Measurements from ENCODE around the gene IGFBPL1.

The IGFBPL1 gene

DNA sequence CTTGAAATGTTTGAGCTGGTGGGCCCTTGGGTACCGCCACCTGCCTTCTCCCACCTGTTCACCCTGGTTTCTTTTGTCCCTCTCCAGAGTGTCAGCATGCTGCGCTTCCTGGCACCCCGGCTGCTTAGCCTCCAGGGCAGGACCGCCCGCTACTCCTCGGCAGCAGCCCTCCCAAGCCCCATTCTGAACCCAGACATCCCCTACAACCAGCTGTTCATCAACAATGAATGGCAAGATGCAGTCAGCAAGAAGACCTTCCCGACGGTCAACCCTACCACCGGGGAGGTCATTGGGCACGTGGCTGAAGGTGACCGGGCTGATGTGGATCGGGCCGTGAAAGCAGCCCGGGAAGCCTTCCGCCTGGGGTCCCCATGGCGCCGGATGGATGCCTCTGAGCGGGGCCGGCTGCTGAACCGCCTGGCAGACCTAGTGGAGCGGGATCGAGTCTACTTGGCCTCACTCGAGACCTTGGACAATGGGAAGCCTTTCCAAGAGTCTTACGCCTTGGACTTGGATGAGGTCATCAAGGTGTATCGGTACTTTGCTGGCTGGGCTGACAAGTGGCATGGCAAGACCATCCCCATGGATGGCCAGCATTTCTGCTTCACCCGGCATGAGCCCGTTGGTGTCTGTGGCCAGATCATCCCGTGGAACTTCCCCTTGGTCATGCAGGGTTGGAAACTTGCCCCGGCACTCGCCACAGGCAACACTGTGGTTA lies 28.4 kb downstream of the IGFBPL1 start:
- TF ChIP-seq, protein P1, sequence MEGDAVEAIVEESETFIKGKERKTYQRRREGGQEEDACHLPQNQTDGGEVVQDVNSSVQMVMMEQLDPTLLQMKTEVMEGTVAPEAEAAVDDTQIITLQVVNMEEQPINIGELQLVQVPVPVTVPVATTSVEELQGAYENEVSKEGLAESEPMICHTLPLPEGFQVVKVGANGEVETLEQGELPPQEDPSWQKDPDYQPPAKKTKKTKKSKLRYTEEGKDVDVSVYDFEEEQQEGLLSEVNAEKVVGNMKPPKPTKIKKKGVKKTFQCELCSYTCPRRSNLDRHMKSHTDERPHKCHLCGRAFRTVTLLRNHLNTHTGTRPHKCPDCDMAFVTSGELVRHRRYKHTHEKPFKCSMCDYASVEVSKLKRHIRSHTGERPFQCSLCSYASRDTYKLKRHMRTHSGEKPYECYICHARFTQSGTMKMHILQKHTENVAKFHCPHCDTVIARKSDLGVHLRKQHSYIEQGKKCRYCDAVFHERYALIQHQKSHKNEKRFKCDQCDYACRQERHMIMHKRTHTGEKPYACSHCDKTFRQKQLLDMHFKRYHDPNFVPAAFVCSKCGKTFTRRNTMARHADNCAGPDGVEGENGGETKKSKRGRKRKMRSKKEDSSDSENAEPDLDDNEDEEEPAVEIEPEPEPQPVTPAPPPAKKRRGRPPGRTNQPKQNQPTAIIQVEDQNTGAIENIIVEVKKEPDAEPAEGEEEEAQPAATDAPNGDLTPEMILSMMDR (IDR thresholded peaks at IDR 0.05; ENCODE audit: insufficient read depth, missing control alignments): no peak
- no peak for FAIRE-seq
- no peak for DNase-seq (ENCODE audit: insufficient read length, low spot score)

DNA sequence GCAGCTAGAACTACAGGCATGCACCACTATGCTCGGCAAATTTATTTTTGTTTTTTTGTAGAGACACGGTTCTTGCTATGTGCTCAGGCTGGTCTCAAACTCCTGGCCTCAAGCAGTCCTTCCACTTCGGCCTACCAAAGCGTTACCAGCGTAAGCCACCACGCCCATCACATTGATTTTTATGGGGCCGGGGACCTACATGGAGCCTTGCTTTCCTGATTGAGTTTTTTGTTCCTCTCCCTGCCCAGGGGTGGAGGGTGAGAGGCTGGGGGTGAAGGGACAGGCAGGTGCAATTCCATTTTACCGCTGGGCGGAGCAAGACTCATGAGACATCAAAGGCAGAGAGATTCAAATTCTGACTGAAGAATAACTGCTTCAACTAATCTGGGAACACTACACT lies 29.8 kb downstream of the IGFBPL1 start:
- FAIRE-seq: no peak

DNA sequence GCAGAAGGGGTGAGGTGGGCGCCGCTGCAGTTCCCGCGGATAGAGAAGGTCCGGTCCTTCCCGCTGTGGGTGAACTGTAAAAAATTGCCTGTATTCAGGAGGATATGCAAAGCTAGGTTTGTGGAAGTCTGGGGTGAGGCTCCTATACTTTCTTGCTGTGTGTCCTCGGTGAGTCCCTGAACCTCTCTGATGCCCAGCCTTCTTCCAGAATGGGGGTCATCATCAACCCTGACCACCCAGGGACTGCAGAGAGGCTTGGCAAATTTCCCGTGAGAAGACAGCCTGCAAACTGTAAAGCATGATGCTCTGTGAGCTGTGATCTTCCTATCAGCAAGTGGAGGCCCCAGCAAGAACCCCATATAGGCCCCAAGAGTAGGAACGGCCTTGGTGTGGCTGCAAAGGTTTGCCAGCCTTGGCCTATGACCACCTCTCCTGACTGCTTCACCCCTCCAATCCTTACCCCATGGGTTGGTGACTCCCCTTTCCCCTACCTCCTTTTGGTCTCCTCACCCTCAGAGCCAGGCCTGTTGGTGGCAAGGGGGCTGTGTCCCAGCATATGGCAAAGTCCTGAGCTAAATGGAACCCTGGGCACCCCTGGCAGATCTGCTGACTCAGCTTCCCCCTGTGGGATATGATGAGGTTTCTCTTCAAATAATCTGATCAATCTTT lies 31.0 kb downstream of the IGFBPL1 start:
- TF ChIP-seq, protein P1 (IDR thresholded peaks at IDR 0.05; ENCODE audit: insufficient read depth, missing control alignments): no peak
- DNase-seq (ENCODE audit: insufficient read length, low spot score): no peak
- FAIRE-seq: no peak

More for the DNA sequence above, 29.8 kb downstream of the IGFBPL1 start:
- DNase-seq (ENCODE audit: insufficient read length, low spot score): no peak
- TF ChIP-seq, protein P1 (IDR thresholded peaks at IDR 0.05; ENCODE audit: insufficient read depth, missing control alignments): no peak

DNA sequence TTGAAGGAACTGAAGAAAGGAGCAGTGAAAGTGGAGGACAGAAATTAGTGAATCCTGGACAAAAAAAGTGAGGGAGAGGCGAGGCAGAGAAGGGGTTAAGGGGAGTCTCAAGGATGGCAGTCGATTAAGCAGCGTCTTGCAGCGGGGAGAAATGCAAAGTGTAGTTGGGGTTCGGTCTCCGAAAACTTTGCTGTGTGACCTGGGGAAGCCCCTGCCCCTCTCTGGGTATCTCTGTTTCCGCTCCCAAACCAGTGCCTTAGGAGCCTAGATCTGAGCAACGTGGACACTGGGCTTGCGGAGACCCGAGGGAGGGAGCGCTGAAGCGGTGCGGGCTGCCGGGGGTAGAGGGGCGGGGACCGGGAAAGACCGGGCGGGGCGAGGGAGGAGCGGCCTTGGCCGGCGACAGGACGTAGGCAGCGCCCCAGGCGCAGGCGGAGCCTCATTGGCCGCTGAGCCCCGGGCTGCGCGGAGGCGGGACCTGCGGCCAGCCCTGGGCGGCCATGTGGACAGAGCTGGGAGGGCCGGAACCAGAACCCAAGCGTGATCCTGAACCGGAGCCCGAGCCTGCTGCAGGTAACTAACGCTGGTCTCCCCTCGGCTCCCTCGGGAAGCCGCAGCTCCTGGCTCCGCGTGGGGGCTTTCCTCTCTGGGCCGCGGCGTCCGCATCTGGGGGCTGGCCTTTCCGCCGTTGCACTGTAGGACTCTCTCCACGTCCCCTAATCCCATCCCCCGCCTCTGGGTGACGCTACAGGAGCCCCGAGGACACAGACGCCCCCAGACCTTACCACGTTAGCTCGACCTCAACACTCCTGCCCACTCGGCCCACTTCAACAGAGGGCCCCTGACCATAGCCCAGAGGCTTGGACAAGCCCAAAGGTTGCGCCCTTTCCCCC lies 31.8 kb downstream of the IGFBPL1 start, which contains the start of gene ALDH1B1:
ALDH1B1 (plus strand) TSS at position 468 of the 893 bp plus-strand sequence. CDS start 3,047 bp downstream, outside the sequence.
- TF ChIP-seq, protein P1 (IDR thresholded peaks at IDR 0.05; ENCODE audit: insufficient read depth, missing control alignments): no peak
- FAIRE-seq (no peak), DNase-seq (ENCODE audit: insufficient read length, low spot score) (peak; percentile 94)

DNA sequence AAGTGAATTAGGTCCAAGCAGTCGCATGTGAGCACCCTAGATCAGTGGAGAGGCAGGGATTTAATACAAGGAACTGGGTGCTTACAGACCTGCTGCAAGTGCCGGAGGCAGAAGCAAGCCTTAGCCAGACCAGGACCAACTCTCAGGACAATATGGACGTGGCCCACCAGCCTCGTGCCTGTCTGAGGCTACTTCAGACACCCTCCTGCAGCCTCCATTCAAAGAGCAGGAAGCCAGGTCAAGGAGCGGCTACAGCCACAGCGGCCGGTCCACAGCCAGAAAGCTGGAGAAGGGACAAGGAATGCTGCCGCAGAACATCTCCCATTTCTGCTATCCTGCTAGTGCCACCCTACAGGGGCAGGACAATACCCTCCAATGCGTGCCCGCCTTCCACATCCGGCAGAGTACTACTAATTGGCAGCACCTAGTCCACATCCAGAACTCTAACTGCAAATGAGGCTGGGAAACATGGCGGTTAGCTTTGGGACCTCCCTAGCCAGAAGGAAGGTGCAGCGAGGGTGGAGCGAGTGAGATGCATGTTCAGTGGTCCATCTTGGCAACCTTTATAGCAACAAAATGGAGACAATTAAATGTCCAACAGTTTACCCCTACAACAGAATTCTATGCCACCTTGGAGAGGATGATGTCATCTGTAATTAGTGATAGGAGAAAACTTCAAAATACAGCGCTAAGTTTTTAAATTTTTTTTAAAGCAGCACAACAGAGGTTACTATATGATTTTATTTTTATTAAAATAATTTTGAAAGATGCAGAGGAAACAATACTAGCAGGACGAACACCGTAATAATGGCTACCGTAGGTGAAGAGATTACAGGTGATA lies 32.8 kb downstream of the IGFBPL1 start:
- FAIRE-seq (no peak), DNase-seq (ENCODE audit: insufficient read length, low spot score) (no peak)
- TF ChIP-seq, protein P1 (IDR thresholded peaks at IDR 0.05; ENCODE audit: insufficient read depth, missing control alignments): no peak

DNA sequence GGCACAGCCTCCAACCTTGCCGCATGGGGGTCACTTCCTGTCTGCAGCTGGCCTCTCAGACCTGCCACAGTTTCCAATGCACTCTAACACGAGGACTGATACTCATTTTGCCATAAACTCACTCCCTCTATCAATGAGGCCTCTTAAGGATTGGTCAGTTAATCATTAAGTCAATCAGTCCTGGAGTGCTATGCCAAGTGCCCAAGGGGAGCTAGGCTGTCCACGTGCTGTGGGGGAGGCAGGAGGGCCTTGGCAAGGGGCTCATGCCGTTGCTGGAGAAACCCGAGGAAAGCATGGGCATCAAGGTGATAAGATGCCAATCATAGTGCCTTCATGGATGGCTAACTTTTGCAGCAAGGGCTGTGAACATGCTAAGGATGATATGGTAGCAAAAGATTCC lies 33.4 kb downstream of the IGFBPL1 start:
- TF ChIP-seq, protein P1 (IDR thresholded peaks at IDR 0.05; ENCODE audit: insufficient read depth, missing control alignments): no peak
- FAIRE-seq: no peak
- no peak for DNase-seq (ENCODE audit: insufficient read length, low spot score)
